ENCODE data around the gene PTGDS.

- TF ChIP-seq POLR2A (IDR thresholded peaks at IDR 0.05; ENCODE audit: low read depth) (no peak), CTCF (IDR thresholded peaks at IDR 0.05) (no peak), EP300 (IDR thresholded peaks at IDR 0.05) (no peak), POLR2AphosphoS5 (IDR thresholded peaks at IDR 0.05) (no peak)
Measured at GRCh38 chr9:137023583-137023991, 46.3 kb downstream of the PTGDS start.

Measured in esophagus muscularis mucosa (tissue), 4 donors.